Measurements from ENCODE around the gene LOXL1. TPM values are rescaled to one million over a fixed set of nuclear protein-coding genes. Genes with fewer than 3 reads are reported as not detected.

Gene LOXL1
- not detected in 2 replicates for total RNA-seq (2014; rRNA removed; shearing (Covaris generic); ENCODE audit: low replicate concordance)

- Histone ChIP-seq H3K27ac (ENCODE audit: low read length) (no peak within 1 kb of the TSS), H2AFZ (ENCODE audit: low read length) (no peak within 1 kb of the TSS), H3K27me3 (ENCODE audit: low read length) (no peaks in the 10 kb centered on the region), H3K4me3 (ENCODE audit: low read length) (no peak within 1 kb of the TSS), H3K4me2 (ENCODE audit: low read depth, low read length, poor library complexity, severe bottlenecking) (no peak within 1 kb of the TSS), H3K36me3 (ENCODE audit: insufficient read depth, low read length) (no peaks in the 10 kb centered on the region), H3K4me1 (ENCODE audit: low read length) (no peaks in the 10 kb centered on the region), H3K79me2 (ENCODE audit: low read length) (no peaks in the 10 kb centered on the region), H4K20me1 (ENCODE audit: insufficient read depth, low read depth, low read length) (0 out of 2 replicates have a peak, but pooled peaks cover 3% of the 10 kb centered on the region), H3K9me2 (replicated peaks; ENCODE audit: insufficient read depth, low read length) (no peaks in the 10 kb centered on the region), H3K9me3 (ENCODE audit: low read length) (no peaks in the 10 kb centered on the region), H3K9ac (ENCODE audit: low read length) (no peak within 1 kb of the TSS)
- no peak for DNase-seq
Observed at GRCh38 chr15:73926219-73927002, at the start of gene LOXL1. LOXL1 (plus strand) TSS chr15:73926462; CDS start chr15:73926784, 322 bp downstream.

GRCh38 chr15:73879426-73879825 lies 46.8 kb upstream of the LOXL1 start:
- no peak overlapping the region for H3K4me3 ChIP-seq (ENCODE audit: low read length)
- no peaks in the 10 kb centered on the region for H3K9me3 ChIP-seq (ENCODE audit: low read length)
- H3K79me2 ChIP-seq (ENCODE audit: low read length): no peaks in the 10 kb centered on the region
- H3K36me3 ChIP-seq (ENCODE audit: insufficient read depth, low read length): no peaks in the 10 kb centered on the region
- H3K27ac ChIP-seq (ENCODE audit: low read length): no peak overlapping the region
- no peaks in the 10 kb centered on the region for H3K4me1 ChIP-seq (ENCODE audit: low read length)
- H2AFZ ChIP-seq (ENCODE audit: low read length): no peak overlapping the region
- H3K9ac ChIP-seq (ENCODE audit: low read length): no peak overlapping the region
- H3K27me3 ChIP-seq (ENCODE audit: low read length): no peaks in the 10 kb centered on the region
- no peaks in the 10 kb centered on the region for H4K20me1 ChIP-seq (ENCODE audit: insufficient read depth, low read depth, low read length)
- DNase-seq: no peak
- H3K4me2 ChIP-seq (ENCODE audit: low read depth, low read length, poor library complexity, severe bottlenecking): no peak overlapping the region
- no peaks in the 10 kb centered on the region for H3K9me2 ChIP-seq (replicated peaks; ENCODE audit: insufficient read depth, low read length)

GRCh38 chr15:73881579-73882320 lies 44.5 kb upstream of the LOXL1 start:
- no peak overlapping the region for H3K9ac ChIP-seq (ENCODE audit: low read length)
- H2AFZ ChIP-seq (ENCODE audit: low read length): no peak overlapping the region
- no peaks in the 10 kb centered on the region for H3K4me1 ChIP-seq (ENCODE audit: low read length)
- H3K4me2 ChIP-seq (ENCODE audit: low read depth, low read length, poor library complexity, severe bottlenecking): no peak overlapping the region
- H3K36me3 ChIP-seq (ENCODE audit: insufficient read depth, low read length): no peaks in the 10 kb centered on the region
- H3K9me3 ChIP-seq (ENCODE audit: low read length): no peaks in the 10 kb centered on the region
- no peak for DNase-seq
- no peaks in the 10 kb centered on the region for H4K20me1 ChIP-seq (ENCODE audit: insufficient read depth, low read depth, low read length)
- no peak overlapping the region for H3K27ac ChIP-seq (ENCODE audit: low read length)
- no peaks in the 10 kb centered on the region for H3K79me2 ChIP-seq (ENCODE audit: low read length)
- no peaks in the 10 kb centered on the region for H3K9me2 ChIP-seq (replicated peaks; ENCODE audit: insufficient read depth, low read length)
- H3K4me3 ChIP-seq (ENCODE audit: low read length): no peak overlapping the region
- H3K27me3 ChIP-seq (ENCODE audit: low read length): no peaks in the 10 kb centered on the region

GRCh38 chr15:73882761-73883419 lies 43.4 kb upstream of the LOXL1 start:
- Histone ChIP-seq H3K27me3 (ENCODE audit: low read length) (no peaks in the 10 kb centered on the region), H3K36me3 (ENCODE audit: insufficient read depth, low read length) (no peaks in the 10 kb centered on the region), H3K4me3 (ENCODE audit: low read length) (no peak overlapping the region), H3K9me2 (replicated peaks; ENCODE audit: insufficient read depth, low read length) (no peaks in the 10 kb centered on the region), H4K20me1 (ENCODE audit: insufficient read depth, low read depth, low read length) (no peaks in the 10 kb centered on the region), H3K4me2 (ENCODE audit: low read depth, low read length, poor library complexity, severe bottlenecking) (no peak overlapping the region), H3K9me3 (ENCODE audit: low read length) (no peaks in the 10 kb centered on the region), H2AFZ (ENCODE audit: low read length) (no peak overlapping the region), H3K27ac (ENCODE audit: low read length) (no peak overlapping the region), H3K4me1 (ENCODE audit: low read length) (no peaks in the 10 kb centered on the region), H3K9ac (ENCODE audit: low read length) (no peak overlapping the region), H3K79me2 (ENCODE audit: low read length) (no peaks in the 10 kb centered on the region)
- DNase-seq: no peak

- Histone ChIP-seq H3K9ac (ENCODE audit: low read length) (no peak overlapping the region), H4K20me1 (ENCODE audit: insufficient read depth, low read depth, low read length) (no peaks in the 10 kb centered on the region), H3K9me3 (ENCODE audit: low read length) (no peaks in the 10 kb centered on the region), H3K4me2 (ENCODE audit: low read depth, low read length, poor library complexity, severe bottlenecking) (no peak overlapping the region), H3K9me2 (replicated peaks; ENCODE audit: insufficient read depth, low read length) (no peaks in the 10 kb centered on the region), H3K27me3 (ENCODE audit: low read length) (no peaks in the 10 kb centered on the region), H3K4me1 (ENCODE audit: low read length) (no peaks in the 10 kb centered on the region), H3K27ac (ENCODE audit: low read length) (no peak overlapping the region), H3K79me2 (ENCODE audit: low read length) (no peaks in the 10 kb centered on the region), H3K4me3 (ENCODE audit: low read length) (no peak overlapping the region), H2AFZ (ENCODE audit: low read length) (no peak overlapping the region), H3K36me3 (ENCODE audit: insufficient read depth, low read length) (no peaks in the 10 kb centered on the region)
- DNase-seq: no peak
Observed at GRCh38 chr15:73884159-73884558, 42.1 kb upstream of the LOXL1 start.

- no peaks in the 10 kb centered on the region for H3K27me3 ChIP-seq (ENCODE audit: low read length)
- H4K20me1 ChIP-seq (ENCODE audit: insufficient read depth, low read depth, low read length): no peaks in the 10 kb centered on the region
- H3K9ac ChIP-seq (ENCODE audit: low read length): no peak overlapping the region
- no peaks in the 10 kb centered on the region for H3K9me3 ChIP-seq (ENCODE audit: low read length)
- no peak overlapping the region for H3K4me3 ChIP-seq (ENCODE audit: low read length)
- H3K79me2 ChIP-seq (ENCODE audit: low read length): no peaks in the 10 kb centered on the region
- DNase-seq: no peak
- no peaks in the 10 kb centered on the region for H3K9me2 ChIP-seq (replicated peaks; ENCODE audit: insufficient read depth, low read length)
- no peaks in the 10 kb centered on the region for H3K4me1 ChIP-seq (ENCODE audit: low read length)
- H2AFZ ChIP-seq (ENCODE audit: low read length): no peak overlapping the region
- H3K36me3 ChIP-seq (ENCODE audit: insufficient read depth, low read length): no peaks in the 10 kb centered on the region
- no peak overlapping the region for H3K4me2 ChIP-seq (ENCODE audit: low read depth, low read length, poor library complexity, severe bottlenecking)
- no peak overlapping the region for H3K27ac ChIP-seq (ENCODE audit: low read length)
Observed at GRCh38 chr15:73885954-73886700, 40.1 kb upstream of the LOXL1 start.

- H2AFZ ChIP-seq (ENCODE audit: low read length): no peak overlapping the region
- H3K79me2 ChIP-seq (ENCODE audit: low read length): no peaks in the 10 kb centered on the region
- H3K4me1 ChIP-seq (ENCODE audit: low read length): no peaks in the 10 kb centered on the region
- H3K9ac ChIP-seq (ENCODE audit: low read length): no peak overlapping the region
- H3K4me3 ChIP-seq (ENCODE audit: low read length): no peak overlapping the region
- H3K36me3 ChIP-seq (ENCODE audit: insufficient read depth, low read length): no peaks in the 10 kb centered on the region
- DNase-seq: no peak
- no peaks in the 10 kb centered on the region for H3K9me3 ChIP-seq (ENCODE audit: low read length)
- no peaks in the 10 kb centered on the region for H3K27me3 ChIP-seq (ENCODE audit: low read length)
- H3K27ac ChIP-seq (ENCODE audit: low read length): no peak overlapping the region
- H3K4me2 ChIP-seq (ENCODE audit: low read depth, low read length, poor library complexity, severe bottlenecking): no peak overlapping the region
- H4K20me1 ChIP-seq (ENCODE audit: insufficient read depth, low read depth, low read length): no peaks in the 10 kb centered on the region
- H3K9me2 ChIP-seq (replicated peaks; ENCODE audit: insufficient read depth, low read length): no peaks in the 10 kb centered on the region
Observed at GRCh38 chr15:73886717-73887345, 39.4 kb upstream of the LOXL1 start.

All from Karpas-422 (cell line).